ENCODE measurements around the gene C2CD2.
A peak's percentile ranks its signal among the peaks of the same experiment; 100 is the strongest.

Gene C2CD2

GRCh38 chr21:41933313-41934079 is 20.3 kb downstream of the C2CD2 start:
- no peak for DNase-seq (ENCODE audit: low read depth in 1 of 2, low spot score in 1 of 2)

- DNase-seq (ENCODE audit: low read depth in 1 of 2, low spot score in 1 of 2) = no peak
Measured at GRCh38 chr21:41932576-41933312, 21.1 kb downstream of the C2CD2 start.

- DNase-seq (ENCODE audit: low read depth in 1 of 2, low spot score in 1 of 2) = no peak
Measured at GRCh38 chr21:41932191-41932575, 21.6 kb downstream of the C2CD2 start.

- no peak for DNase-seq (ENCODE audit: low read depth in 1 of 2, low spot score in 1 of 2)
Measured at GRCh38 chr21:41931041-41931451, 22.8 kb downstream of the C2CD2 start.

- no peak for DNase-seq (ENCODE audit: low read depth in 1 of 2, low spot score in 1 of 2)
Measured at GRCh38 chr21:41929248-41929647, 24.6 kb downstream of the C2CD2 start.

GRCh38 chr21:41928621-41929220 is 25.1 kb downstream of the C2CD2 start:
- DNase-seq (ENCODE audit: low read depth in 1 of 2, low spot score in 1 of 2) = no peak

GRCh38 chr21:41927727-41928409 is 25.9 kb downstream of the C2CD2 start:
- DNase-seq (ENCODE audit: low read depth in 1 of 2, low spot score in 1 of 2) = no peak

- DNase-seq (ENCODE audit: low read depth in 1 of 2, low spot score in 1 of 2) = no peak
Measured at GRCh38 chr21:41926807-41927171, 27.0 kb downstream of the C2CD2 start.

- DNase-seq (ENCODE audit: low read depth in 1 of 2, low spot score in 1 of 2) = peak in 1 of 2 donors; percentile 32
Measured at GRCh38 chr21:41926117-41926806, 27.6 kb downstream of the C2CD2 start.

GRCh38 chr21:41925767-41926116 is 28.1 kb downstream of the C2CD2 start:
- DNase-seq (ENCODE audit: low read depth in 1 of 2, low spot score in 1 of 2) = no peak

GRCh38 chr21:41924368-41924754 is 29.5 kb downstream of the C2CD2 start:
- no peak for DNase-seq (ENCODE audit: low read depth in 1 of 2, low spot score in 1 of 2)

GRCh38 chr21:41923631-41924367 is 30.0 kb downstream of the C2CD2 start:
- no peak for DNase-seq (ENCODE audit: low read depth in 1 of 2, low spot score in 1 of 2)

- DNase-seq (ENCODE audit: low read depth in 1 of 2, low spot score in 1 of 2) = no peak
Measured at GRCh38 chr21:41923186-41923585, 30.6 kb downstream of the C2CD2 start.

GRCh38 chr21:41921021-41921420 is 32.8 kb downstream of the C2CD2 start:
- DNase-seq (ENCODE audit: low read depth in 1 of 2, low spot score in 1 of 2) = no peak

GRCh38 chr21:41920476-41920875 is 33.3 kb downstream of the C2CD2 start:
- no peak for DNase-seq (ENCODE audit: low read depth in 1 of 2, low spot score in 1 of 2)

GRCh38 chr21:41919666-41920398 is 34.0 kb downstream of the C2CD2 start:
- no peak for DNase-seq (ENCODE audit: low read depth in 1 of 2, low spot score in 1 of 2)

GRCh38 chr21:41918561-41919358 is 35.1 kb downstream of the C2CD2 start:
- DNase-seq (ENCODE audit: low read depth in 1 of 2, low spot score in 1 of 2) = no peak

- DNase-seq (ENCODE audit: low read depth in 1 of 2, low spot score in 1 of 2) = no peak
Measured at GRCh38 chr21:41917531-41917930, 36.3 kb downstream of the C2CD2 start.

GRCh38 chr21:41916888-41917433 is 36.9 kb downstream of the C2CD2 start:
- DNase-seq (ENCODE audit: low read depth in 1 of 2, low spot score in 1 of 2) = no peak
